MCF 10A (cell line): ENCODE results near the gene CEMIP. TPM values are rescaled to one million over a fixed set of nuclear protein-coding genes. Genes with fewer than 3 reads are reported as not detected.
A peak's percentile ranks its signal among the peaks of the same experiment; 100 is the strongest.

Experiments used
- BruUV-seq: library from RNA; stranded (reverse); fragments of 400-500 nt; replicated peaks from 2 replicates; lab custom pipeline; 2021; lab: Mats Ljungman, UMichigan
- CTCF ChIA-PET: fragments of 300-600 bp; sonication (Branson Sonifier 250); formaldehyde crosslinking; extraction: SDS; loops from one replicate; lab custom pipeline; 2021; ENCODE audit warnings: antibody characterized with exemption, inconsistent platforms; lab: Yijun Ruan, JAX
- POLR2A ChIA-PET: fragments of 300-600, 350-650 bp; sonication (Branson Sonifier 250); formaldehyde crosslinking; extraction: SDS; loops from one replicate; lab custom pipeline; 2020; ENCODE audit warnings: antibody characterized with exemption, inconsistent platforms; lab: Yijun Ruan, JAX
- DNase-seq: peaks from one replicate; pipeline ENCODE4 v3.0.0-alpha.2; 2018; ENCODE audit not compliant: unreplicated experiment
- H3K27ac Mint-ChIP-seq: one replicate; pipeline ENCODE4 v1.8.0; 2022; ENCODE audit warnings: mild to moderate bottlenecking, low read depth, mixed read lengths; ENCODE audit not compliant: unreplicated experiment
- H3K27me3 Mint-ChIP-seq: one replicate; pipeline ENCODE4 v1.8.0; 2022; ENCODE audit warnings: mixed read lengths; ENCODE audit not compliant: insufficient read depth, unreplicated experiment
- H3K36me3 Mint-ChIP-seq: one replicate; pipeline ENCODE4 v1.8.0; 2022; ENCODE audit warnings: mild to moderate bottlenecking, moderate library complexity, mixed read lengths; ENCODE audit not compliant: insufficient read depth, unreplicated experiment
- H3K4me1 Mint-ChIP-seq: one replicate; pipeline ENCODE4 v1.8.0; 2022; ENCODE audit warnings: mixed read lengths; ENCODE audit not compliant: insufficient read depth, unreplicated experiment
- H3K4me3 Mint-ChIP-seq: one replicate; pipeline ENCODE4 v1.8.0; 2022; ENCODE audit warnings: mild to moderate bottlenecking, moderate library complexity, mixed read lengths; ENCODE audit not compliant: unreplicated experiment
- H3K9me3 Mint-ChIP-seq: one replicate; pipeline ENCODE4 v1.8.0; 2022; ENCODE audit warnings: mixed read lengths; ENCODE audit not compliant: unreplicated experiment
- CTCF ChIP-seq: fragments of 200-600 bp; IDR thresholded peaks from one replicate; pipeline ENCODE4 v1.8.0; 2022; ENCODE audit warnings: antibody characterized with exemption, mild to moderate bottlenecking; ENCODE audit not compliant: unreplicated experiment
- intact Hi-C: fragments of 100-400 bp; cut with micrococcal nuclease; formaldehyde crosslinking; loops from 2 replicates; pipeline ENCODE4 v1.14.1; 2022
- total RNA-seq: library from RNA; stranded (reverse); gene quantifications from 2 replicates; pipeline ENCODE4 v1.2.3, GENCODE V29; 2022

The CEMIP gene
- total RNA-seq, 1 experiment from 2014 or later = 0.14 TPM

- DNase-seq = peak; percentile 83
- Mint-ChIP-seq H3K27me3 (no peaks in the 10 kb centered on the region), H3K27ac (no peak overlapping the region), H3K36me3 (no peaks in the 10 kb centered on the region), H3K4me1 (peaks cover 20% of the 10 kb centered on the region), H3K4me3 (no peak overlapping the region), H3K9me3 (no peaks in the 10 kb centered on the region)
- intact Hi-C loops = no loop called here
- no TSS peak for BruUV-seq
- ChIA-PET CTCF (interaction anchor here (0.6 to 6.9 kb wide), 27 partner anchors 9 to 357 kb away, joined by 3 to 260 read pairs (median 5); no protein-coding TSS in a partner anchor), POLR2A (interaction anchor here (1.4 to 3.3 kb wide), 5 partner anchors 59 to 322 kb away, joined by 3 to 33 read pairs (median 5); partner anchors contain the start of gene ABHD17C)
- TF ChIP-seq CTCF = no peak
These were observed 2.0 kb upstream of the CEMIP start for GRCh38 chr15:80777137-80777536.

DNA sequence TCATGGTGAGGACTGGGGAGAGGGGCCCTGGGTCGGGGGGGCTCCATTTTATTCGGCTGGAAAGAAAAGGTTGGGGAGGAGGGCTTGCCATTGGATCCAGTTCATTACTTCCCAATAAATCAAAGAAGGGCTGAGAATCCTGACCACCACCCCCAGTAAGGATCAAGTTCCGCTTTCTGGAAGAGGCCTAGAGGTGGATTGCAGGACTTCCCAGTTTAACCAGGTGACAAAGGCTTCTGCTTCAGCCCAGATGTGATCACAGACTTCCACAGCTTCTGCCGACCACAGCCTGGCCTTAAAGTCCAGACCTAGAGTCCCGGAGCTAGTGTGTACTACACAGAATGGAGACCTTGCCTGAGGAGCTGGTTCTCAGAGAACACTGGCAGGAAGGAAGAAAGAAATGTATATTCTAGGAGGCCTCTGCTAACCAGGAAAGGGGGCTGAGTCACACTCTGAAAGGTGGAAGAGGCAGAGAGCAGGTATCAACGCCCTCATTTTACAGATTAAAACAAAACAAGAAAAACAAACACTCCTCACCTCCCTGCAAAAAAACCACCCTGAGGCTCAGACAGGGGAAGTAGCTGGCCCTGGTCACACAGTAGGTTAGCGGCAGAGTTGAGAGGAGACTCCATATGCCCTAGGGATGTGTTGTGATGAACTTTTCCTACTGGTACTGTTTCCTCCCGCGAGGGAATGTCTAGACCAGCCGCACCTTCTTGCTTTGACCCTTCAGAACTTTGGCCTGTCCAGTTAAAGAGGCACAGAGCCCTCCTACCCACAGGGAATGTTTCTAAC is 1.1 kb upstream of the CEMIP start:
- H3K4me1 Mint-ChIP-seq = peaks cover 20% of the 10 kb centered on the region

DNA sequence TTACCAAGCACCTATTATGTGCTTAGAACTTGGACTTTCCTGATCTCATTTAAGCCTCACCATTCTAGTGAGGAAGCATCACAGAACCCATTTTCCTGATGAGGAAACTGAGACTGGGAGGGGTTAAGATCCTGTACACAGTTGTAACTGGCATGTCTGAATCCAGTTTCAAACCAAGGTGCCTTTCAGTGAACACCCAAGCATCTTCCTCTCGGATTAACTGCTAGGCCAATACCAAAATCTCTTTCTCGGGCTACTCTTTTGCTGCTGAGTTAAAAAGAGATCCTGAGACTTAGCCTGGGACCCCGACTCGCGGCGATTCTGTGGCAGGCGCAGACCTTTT is 578 bp upstream of the CEMIP start:
- ChIA-PET CTCF (interaction anchor here (0.6 to 6.9 kb wide), 24 partner anchors 13 to 322 kb away, joined by 3 to 260 read pairs (median 6); no protein-coding TSS in a partner anchor), POLR2A (interaction anchor here (0.6 to 3.3 kb wide), 6 partner anchors 52 to 210 kb away, joined by 3 to 33 read pairs (median 12); partner anchors contain the start of gene ABHD17C)
- no peak for DNase-seq
- Mint-ChIP-seq H3K36me3 (no peaks in the 10 kb centered on the region), H3K4me1 (peaks cover 20% of the 10 kb centered on the region), H3K9me3 (no peaks in the 10 kb centered on the region), H3K27me3 (no peaks in the 10 kb centered on the region), H3K4me3 (no peak overlapping the region), H3K27ac (no peak overlapping the region)
- TF ChIP-seq CTCF = no peak
- no TSS peak for BruUV-seq
- intact Hi-C loops = loop anchor here (2.0 kb wide), 1 partner anchor 488 kb away; no protein-coding TSS in a partner anchor

More for the DNA sequence above, 1.1 kb upstream of the CEMIP start:
- Mint-ChIP-seq H3K4me3 (no peak overlapping the region), H3K9me3 (no peaks in the 10 kb centered on the region), H3K36me3 (no peaks in the 10 kb centered on the region), H3K27ac (no peak overlapping the region), H3K27me3 (no peaks in the 10 kb centered on the region)
- ChIA-PET CTCF (interaction anchor here (0.6 to 6.9 kb wide), 21 partner anchors 10 to 488 kb away, joined by 3 to 260 read pairs (median 5); no protein-coding TSS in a partner anchor), POLR2A (interaction anchor here (1.5 to 3.3 kb wide), 4 partner anchors 60 to 210 kb away, joined by 3 to 33 read pairs (median 16); partner anchors contain the start of gene ABHD17C)
- no peak for TF ChIP-seq CTCF
- intact Hi-C loops = loop anchor here (2.0 kb wide), 1 partner anchor 489 kb away; no protein-coding TSS in a partner anchor
- DNase-seq = peak; percentile 34
- no TSS peak for BruUV-seq
